H1 (cell line): ENCODE data around the gene SIK2. TPM values are rescaled to one million over a fixed set of nuclear protein-coding genes. Genes with fewer than 3 reads are reported as not detected.

Experiments
- POLR2A ChIP-seq, 2 experiments: IDR thresholded peaks; 1 replicate in 1 of 2; 2 replicates in 1 of 2; pipeline ENCODE4 v1.6.1; 2011; ENCODE audit warnings: low read depth in 2 of 2, low read length in 2 of 2, mild to moderate bottlenecking in 2 of 2; ENCODE audit errors: control extremely low read depth in 1 of 2
- polyA plus RNA-seq, 7 experiments: library from polyadenylated mRNA; depleted of rRNA in 3 of 7; stranded (reverse) in 5 of 7; unstranded in 2 of 7; fragments of >200 nt in 5 of 7; fragments of 200-250 nt in 2 of 7; gene quantifications; 1 replicate in 5 of 7; 2 replicates in 1 of 7; 4 replicates in 1 of 7; pipeline versions ENCODE4 v1.2.1 to v1.2.3, GENCODE V29; 2011 to 2013; ENCODE audit warnings: missing spikeins in 2 of 7, mixed read lengths in 2 of 7
- total RNA-seq: library from RNA; stranded (reverse); fragmentation: NEBNext Ultra II Directional; extraction: Animal tissue kit (Norgen Biotek cat#: 25700); gene quantifications from 2 replicates; pipeline ENCODE4 v1.2.1, GENCODE V29; 2021
- TF ChIP-seq, protein P1 (sequence below): fragments of 300-600 bp; sonication (generic); IDR thresholded peaks from 2 replicates; pipeline ENCODE4 v1.7.1; 2012; ENCODE audit warnings: low read length, moderate library complexity, mild to moderate bottlenecking, inconsistent platforms; ENCODE audit not compliant: insufficient replicate concordance

SIK2 gene
- total and polyA plus RNA-seq, 2 of the 8 experiments (the other 6 are each of a cell fraction or from before 2014, with no cell fraction given), result 8.8 to 11.2 TPM

DNA sequence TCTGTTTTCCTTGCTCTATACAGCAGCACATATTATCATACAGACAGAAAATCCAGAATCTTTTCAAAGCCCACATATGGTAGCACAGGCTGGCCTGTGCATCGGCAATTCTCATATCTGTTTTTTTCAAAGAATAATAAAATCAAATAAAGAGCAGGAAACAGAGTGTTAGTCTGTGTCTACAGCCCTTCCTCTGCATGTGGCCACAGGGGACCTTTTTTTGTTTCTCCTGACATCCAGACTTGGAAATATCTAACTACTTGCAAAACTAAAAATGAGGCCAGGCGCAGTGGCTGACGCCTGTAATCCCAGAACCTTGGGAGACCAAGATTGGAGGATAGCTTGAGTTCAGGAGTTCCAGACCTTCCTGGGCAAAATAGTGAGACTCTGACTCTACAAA is 41.4 kb upstream of the SIK2 start (continued):
- TF ChIP-seq, protein P1, sequence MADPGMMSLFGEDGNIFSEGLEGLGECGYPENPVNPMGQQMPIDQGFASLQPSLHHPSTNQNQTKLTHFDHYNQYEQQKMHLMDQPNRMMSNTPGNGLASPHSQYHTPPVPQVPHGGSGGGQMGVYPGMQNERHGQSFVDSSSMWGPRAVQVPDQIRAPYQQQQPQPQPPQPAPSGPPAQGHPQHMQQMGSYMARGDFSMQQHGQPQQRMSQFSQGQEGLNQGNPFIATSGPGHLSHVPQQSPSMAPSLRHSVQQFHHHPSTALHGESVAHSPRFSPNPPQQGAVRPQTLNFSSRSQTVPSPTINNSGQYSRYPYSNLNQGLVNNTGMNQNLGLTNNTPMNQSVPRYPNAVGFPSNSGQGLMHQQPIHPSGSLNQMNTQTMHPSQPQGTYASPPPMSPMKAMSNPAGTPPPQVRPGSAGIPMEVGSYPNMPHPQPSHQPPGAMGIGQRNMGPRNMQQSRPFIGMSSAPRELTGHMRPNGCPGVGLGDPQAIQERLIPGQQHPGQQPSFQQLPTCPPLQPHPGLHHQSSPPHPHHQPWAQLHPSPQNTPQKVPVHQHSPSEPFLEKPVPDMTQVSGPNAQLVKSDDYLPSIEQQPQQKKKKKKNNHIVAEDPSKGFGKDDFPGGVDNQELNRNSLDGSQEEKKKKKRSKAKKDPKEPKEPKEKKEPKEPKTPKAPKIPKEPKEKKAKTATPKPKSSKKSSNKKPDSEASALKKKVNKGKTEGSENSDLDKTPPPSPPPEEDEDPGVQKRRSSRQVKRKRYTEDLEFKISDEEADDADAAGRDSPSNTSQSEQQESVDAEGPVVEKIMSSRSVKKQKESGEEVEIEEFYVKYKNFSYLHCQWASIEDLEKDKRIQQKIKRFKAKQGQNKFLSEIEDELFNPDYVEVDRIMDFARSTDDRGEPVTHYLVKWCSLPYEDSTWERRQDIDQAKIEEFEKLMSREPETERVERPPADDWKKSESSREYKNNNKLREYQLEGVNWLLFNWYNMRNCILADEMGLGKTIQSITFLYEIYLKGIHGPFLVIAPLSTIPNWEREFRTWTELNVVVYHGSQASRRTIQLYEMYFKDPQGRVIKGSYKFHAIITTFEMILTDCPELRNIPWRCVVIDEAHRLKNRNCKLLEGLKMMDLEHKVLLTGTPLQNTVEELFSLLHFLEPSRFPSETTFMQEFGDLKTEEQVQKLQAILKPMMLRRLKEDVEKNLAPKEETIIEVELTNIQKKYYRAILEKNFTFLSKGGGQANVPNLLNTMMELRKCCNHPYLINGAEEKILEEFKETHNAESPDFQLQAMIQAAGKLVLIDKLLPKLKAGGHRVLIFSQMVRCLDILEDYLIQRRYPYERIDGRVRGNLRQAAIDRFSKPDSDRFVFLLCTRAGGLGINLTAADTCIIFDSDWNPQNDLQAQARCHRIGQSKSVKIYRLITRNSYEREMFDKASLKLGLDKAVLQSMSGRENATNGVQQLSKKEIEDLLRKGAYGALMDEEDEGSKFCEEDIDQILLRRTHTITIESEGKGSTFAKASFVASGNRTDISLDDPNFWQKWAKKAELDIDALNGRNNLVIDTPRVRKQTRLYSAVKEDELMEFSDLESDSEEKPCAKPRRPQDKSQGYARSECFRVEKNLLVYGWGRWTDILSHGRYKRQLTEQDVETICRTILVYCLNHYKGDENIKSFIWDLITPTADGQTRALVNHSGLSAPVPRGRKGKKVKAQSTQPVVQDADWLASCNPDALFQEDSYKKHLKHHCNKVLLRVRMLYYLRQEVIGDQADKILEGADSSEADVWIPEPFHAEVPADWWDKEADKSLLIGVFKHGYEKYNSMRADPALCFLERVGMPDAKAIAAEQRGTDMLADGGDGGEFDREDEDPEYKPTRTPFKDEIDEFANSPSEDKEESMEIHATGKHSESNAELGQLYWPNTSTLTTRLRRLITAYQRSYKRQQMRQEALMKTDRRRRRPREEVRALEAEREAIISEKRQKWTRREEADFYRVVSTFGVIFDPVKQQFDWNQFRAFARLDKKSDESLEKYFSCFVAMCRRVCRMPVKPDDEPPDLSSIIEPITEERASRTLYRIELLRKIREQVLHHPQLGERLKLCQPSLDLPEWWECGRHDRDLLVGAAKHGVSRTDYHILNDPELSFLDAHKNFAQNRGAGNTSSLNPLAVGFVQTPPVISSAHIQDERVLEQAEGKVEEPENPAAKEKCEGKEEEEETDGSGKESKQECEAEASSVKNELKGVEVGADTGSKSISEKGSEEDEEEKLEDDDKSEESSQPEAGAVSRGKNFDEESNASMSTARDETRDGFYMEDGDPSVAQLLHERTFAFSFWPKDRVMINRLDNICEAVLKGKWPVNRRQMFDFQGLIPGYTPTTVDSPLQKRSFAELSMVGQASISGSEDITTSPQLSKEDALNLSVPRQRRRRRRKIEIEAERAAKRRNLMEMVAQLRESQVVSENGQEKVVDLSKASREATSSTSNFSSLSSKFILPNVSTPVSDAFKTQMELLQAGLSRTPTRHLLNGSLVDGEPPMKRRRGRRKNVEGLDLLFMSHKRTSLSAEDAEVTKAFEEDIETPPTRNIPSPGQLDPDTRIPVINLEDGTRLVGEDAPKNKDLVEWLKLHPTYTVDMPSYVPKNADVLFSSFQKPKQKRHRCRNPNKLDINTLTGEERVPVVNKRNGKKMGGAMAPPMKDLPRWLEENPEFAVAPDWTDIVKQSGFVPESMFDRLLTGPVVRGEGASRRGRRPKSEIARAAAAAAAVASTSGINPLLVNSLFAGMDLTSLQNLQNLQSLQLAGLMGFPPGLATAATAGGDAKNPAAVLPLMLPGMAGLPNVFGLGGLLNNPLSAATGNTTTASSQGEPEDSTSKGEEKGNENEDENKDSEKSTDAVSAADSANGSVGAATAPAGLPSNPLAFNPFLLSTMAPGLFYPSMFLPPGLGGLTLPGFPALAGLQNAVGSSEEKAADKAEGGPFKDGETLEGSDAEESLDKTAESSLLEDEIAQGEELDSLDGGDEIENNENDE, result no peak
- no peak for TF ChIP-seq POLR2A (IDR thresholded peaks at IDR 0.05; ENCODE audit: control extremely low read depth in 1 of 2, low read depth in 2 of 2, low read length in 2 of 2)
